ENCODE data around the gene ITGB1.
"Not testable (repeated sequence)": the region's sequence is repeated elsewhere in the genome, so short reads cannot be mapped to it uniquely, and the experiment has no call there.

Gene ITGB1

DNA sequence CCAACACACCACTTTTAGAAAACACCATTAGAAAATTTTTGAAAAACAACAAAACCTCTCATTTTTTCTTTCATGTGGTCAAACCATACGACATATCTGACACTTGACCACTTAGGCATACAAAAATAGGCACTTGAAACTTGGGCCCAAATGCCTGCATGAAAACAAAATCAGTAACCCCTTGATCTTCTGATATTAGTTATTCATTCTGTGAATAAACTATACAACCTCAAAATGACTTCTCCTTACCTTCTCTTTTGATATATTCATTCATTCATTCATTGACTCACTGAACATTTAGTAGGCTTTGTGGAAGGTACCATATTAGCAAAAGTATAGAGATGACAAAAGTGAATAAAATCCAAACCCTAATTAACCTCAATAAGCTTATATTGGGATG lies 26.4 kb downstream of the ITGB1 start:
- no peak for DNase-seq

DNA sequence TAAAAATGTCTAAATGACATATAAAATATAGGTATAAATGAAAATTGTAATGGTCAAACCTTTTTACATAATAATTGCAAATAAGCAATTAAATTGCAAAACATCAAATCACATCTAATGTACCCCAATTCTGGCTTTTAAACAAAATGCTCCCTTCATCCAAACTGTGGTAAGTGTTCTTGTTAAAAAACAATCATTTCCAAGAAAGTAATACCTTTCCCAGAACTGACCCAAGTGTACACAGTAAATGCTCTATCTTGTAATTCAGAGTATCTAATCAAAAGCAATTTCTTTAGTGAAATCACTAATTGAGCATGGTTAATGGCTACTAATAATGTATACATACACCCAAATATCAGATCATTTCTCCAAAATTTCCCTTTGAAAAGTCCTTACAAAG lies 28.0 kb downstream of the ITGB1 start:
- no peak for DNase-seq

DNA sequence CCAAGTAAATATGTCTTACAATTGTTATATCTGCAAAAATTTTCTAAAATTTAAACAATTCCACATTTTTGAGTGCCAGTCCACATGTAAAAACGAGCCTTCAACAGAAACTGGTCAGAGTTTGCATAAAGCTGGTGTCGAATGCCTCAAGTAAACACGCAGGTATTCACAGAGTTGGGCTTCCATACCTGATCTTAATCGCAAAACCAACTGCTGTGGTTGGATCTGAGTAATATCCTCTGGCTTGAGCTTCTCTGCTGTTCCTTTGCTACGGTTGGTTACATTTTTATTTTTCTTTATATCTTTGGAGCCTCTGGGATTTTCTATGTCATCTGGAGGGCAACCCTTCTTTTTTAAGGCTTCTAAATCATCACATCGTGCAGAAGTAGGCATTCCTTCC lies 28.4 kb downstream of the ITGB1 start:
- DNase-seq = no peak

GRCh38 chr10:32927750-32928149 lies 30.3 kb downstream of the ITGB1 start:
- DNase-seq = no peak

- DNase-seq = no peak
Observed at GRCh38 chr10:32923849-32924248, 34.2 kb downstream of the ITGB1 start.

GRCh38 chr10:32923134-32923533 lies 34.9 kb downstream of the ITGB1 start:
- no peak for DNase-seq

GRCh38 chr10:32922170-32922569 lies 35.9 kb downstream of the ITGB1 start:
- DNase-seq = no peak

- not testable (repeated sequence) for DNase-seq
Observed at GRCh38 chr10:32917817-32918216, 40.2 kb downstream of the ITGB1 start.

GRCh38 chr10:32911285-32912016 lies 46.6 kb downstream of the ITGB1 start:
- no peak for DNase-seq

GRCh38 chr10:32909970-32910369 lies 48.1 kb downstream of the ITGB1 start:
- not testable (repeated sequence) for DNase-seq

DNA sequence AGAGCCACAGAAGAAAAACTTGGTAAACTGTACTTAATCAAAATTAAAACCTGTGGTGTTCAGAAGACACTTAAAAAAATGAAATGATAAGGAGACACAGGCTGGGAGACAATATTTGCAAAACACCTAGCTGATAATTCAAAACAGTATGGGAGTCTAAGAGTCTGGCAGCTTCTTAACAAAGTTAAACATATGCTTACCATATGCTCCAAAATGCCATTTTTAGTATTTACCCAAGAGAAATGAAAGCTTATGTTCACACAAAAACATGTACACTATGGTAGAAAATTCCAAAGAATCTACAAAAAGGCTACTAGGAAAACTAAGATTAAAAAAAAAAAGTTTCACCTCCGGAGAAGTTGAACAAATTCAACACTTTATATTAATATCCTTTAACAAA lies 48.6 kb downstream of the ITGB1 start:
- DNase-seq = no peak

DNA sequence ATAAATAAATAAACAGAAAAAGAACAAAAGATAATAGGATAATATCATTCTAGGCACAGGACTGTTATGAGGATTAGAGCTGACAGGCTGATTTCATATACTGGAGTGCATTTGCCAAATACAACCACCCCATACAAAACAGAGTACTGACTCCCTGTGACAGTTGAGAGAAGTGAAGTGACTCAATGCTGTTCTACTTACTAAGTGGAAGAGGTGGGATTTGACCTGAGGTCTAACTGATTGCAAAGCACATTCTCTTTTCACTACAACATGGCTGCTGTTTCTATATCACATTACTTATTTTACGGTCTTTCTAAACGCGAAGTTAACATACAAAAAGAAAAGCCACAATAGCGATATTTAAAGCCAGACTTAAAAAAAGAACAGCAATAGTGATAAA lies 51.4 kb downstream of the ITGB1 start:
- no peak for DNase-seq

- DNase-seq = no peak
Observed at GRCh38 chr10:32905466-32905865, 52.6 kb downstream of the ITGB1 start.

- DNase-seq = no peak
Observed at GRCh38 chr10:32901815-32902214, 56.2 kb downstream of the ITGB1 start.

DNA sequence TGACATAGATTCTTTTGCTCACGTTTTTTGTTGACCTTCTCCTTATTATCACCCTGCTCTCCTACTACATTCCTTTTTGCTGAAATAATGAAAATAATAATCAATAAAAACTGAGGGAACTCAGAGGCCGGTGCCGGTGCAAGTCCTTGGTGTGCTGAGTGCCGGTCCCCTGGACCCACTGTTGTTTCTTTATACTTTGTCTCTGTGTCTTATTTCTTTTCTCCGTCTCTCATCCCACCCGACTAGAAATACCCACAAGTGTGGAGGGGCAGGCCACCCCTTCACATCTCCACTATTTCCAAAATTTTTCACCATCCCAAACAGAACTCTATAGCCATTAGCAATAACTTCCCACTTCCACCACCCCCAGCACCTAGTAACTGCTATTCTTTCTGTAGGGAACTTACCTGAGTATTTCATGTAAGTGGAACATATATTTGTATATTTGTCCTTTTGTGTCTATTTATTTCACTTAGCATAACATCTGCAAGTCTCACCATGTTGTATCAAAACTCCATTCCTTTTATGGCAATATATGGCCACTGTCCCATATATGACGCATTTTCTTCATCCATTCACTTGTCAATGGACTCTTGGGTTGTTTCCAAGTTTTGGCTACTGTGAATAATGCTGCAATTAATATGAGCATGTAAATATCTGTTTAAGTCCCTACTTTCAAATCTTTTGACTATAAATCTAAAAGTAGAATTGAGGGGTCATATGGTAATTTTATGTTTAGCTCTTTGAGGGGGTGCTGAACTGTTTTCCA lies 62.6 kb downstream of the ITGB1 start:
- not testable (repeated sequence) for DNase-seq

- no peak for DNase-seq
Observed at GRCh38 chr10:32893916-32894664, 63.9 kb downstream of the ITGB1 start.

DNA sequence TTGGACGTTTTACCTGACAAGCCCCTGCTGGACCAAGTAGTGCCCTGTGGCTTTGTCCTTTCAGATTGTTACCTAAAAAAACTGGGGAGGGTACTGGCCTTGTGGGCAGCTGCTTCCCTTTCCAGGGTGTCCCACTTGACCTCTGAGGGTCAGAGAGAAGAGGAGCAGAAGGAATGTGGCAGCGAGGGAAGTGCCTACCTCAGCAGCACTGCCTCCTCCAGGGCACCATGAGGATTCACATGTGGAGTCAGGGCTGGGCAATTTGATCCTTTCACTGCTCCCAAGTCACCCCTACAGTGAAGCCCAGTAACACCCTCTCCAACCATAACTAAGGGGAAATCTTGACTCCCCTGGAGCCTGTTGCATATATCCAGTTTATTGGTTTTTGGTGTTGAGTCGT lies 64.6 kb downstream of the ITGB1 start:
- DNase-seq = no peak

GRCh38 chr10:32891261-32891660 lies 66.8 kb downstream of the ITGB1 start:
- no peak for DNase-seq

GRCh38 chr10:32890444-32890843 lies 67.6 kb downstream of the ITGB1 start:
- DNase-seq = no peak

DNA sequence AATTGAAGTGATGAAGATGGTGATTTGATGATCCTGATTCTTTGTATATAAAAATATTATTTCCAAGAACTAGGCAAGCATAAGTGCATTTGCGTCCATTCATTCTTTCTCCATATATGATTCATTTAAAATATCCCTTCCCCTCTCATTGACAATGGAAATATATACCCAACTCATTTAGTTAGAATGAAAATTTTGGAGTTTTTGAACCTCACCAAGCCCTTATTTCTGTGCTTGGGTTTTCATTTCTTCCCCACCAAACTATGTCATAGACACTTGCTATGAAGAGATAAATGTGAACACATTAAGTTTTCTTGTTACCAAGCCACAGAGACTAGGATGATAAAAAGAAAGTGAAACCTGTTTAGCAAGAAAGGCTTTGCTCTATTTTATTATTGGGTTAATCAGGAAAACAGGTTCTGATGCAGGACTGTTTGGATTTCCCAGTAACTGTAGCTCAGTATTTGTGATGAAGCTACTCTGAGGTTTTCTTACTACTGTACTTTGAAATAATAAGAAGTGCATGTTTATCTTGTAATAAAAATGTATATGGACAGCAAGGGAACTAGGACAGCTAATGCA lies 68.3 kb downstream of the ITGB1 start:
- DNase-seq = no peak

- no peak for DNase-seq
Observed at GRCh38 chr10:32888161-32888927, 69.7 kb downstream of the ITGB1 start.

GRCh38 chr10:32887481-32887880 lies 70.5 kb downstream of the ITGB1 start:
- no peak for DNase-seq

GRCh38 chr10:32882076-32882475 lies 76.0 kb downstream of the ITGB1 start:
- DNase-seq = no peak
